ENCODE measurements around the gene TAOK2.

TAOK2 gene

DNA sequence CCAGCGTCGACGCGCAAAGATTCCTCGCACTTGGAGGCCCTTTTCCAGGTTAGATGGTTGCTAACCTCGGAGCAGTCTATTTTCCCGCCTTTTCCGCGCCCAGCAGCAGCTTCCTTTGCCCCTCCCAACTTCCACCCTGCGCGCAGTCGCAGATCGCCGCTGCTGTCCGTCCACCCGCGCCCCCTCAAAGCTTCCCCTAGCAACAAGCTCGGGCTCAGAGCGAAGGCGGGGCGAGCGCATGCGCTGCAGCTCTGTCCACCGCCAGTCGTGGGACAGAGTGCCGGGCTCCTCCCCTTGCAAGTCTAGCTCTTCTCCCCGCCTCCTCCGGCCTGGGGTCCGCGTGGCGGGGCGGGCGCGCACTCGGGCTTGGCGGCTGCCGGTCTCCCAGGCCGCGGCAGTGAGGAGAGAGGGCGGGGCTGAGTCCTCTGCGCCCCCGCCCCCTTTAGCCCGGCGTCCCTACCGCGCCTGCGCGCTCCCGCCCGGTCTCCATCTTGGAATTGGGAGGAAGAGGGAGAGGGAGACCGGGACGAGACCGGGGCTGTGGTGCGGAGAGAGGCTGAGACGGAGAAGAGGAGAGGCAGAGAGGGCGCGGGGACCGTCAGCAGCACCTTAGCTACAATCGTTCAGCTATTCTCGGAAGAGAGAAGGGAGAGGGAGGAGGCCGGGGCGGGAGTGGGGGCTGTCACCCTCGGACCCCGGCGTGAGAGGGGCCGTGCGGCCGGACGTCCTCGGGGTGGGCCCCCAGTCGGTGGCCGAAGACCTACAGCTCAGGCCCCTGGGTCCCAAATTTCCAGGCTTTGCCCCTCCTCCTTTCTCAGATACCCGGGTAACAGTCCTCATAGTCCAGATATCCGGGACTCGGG, at the start of gene TAOK2:
Gene TAOK2 (plus strand): TSS at position 485 of the 863 bp plus-strand sequence. CDS start 3,905 bp downstream, outside the sequence.
- POLR2A ChIA-PET = interaction anchor here (0.5 to 5.4 kb wide), 36 partner anchors 9 to 677 kb away, joined by 3 to 58 read pairs (median 5); partner anchors contain the start of genes ASPHD1, HIRIP3, INO80E and KCTD13
- TF ChIP-seq SP3 (tag by site-specific recombination; IDR thresholded peaks at IDR 0.05) (peak; percentile 95), BCL11B (tag by site-specific recombination; IDR thresholded peaks at IDR 0.05; ENCODE audit: low read depth) (peak; percentile 64), ZBTB7A (tag by site-specific recombination; IDR thresholded peaks at IDR 0.05; ENCODE audit: low read depth) (peak; percentile 86; the same call in 1 of the 2 replicates), ZBTB6 (tag by site-specific recombination; IDR thresholded peaks at IDR 0.05) (no peak), ZNF335 (tag by site-specific recombination; conservative IDR thresholded peaks at IDR 0.05) (peak; percentile 92), ZSCAN23 (tag by site-specific recombination; IDR thresholded peaks at IDR 0.05) (0 out of 2 replicates have a peak, but pooled peaks have one; percentile 50), ZNF48 (tag by site-specific recombination; IDR thresholded peaks at IDR 0.05) (no peak), KLF7 (tag by site-specific recombination; IDR thresholded peaks at IDR 0.05; ENCODE audit: borderline replicate concordance) (peak; percentile 13; the same call in 1 of the 2 replicates), ZNF561 (tag by site-specific recombination; IDR thresholded peaks at IDR 0.05; ENCODE audit: borderline replicate concordance) (peak; percentile 59), ZBTB11 (tag by site-specific recombination; conservative IDR thresholded peaks at IDR 0.05; ENCODE audit: low read depth) (no peak; the same call in 1 of the 2 replicates), ZNF501 (tag by site-specific recombination; IDR thresholded peaks at IDR 0.05) (peak; percentile 68; the same call in 1 of the 2 replicates), ZNF366 (tag by site-specific recombination; conservative IDR thresholded peaks at IDR 0.05) (0 out of 2 replicates have a peak, but pooled peaks have one; percentile 40), PATZ1 (tag by site-specific recombination; IDR thresholded peaks at IDR 0.05) (peak; percentile 98), GLIS2 (tag by site-specific recombination; IDR thresholded peaks at IDR 0.05) (peak; percentile 88), ZFP41 (tag by site-specific recombination; IDR thresholded peaks at IDR 0.05; ENCODE audit: borderline replicate concordance) (no peak), ZNF529 (tag by site-specific recombination; IDR thresholded peaks at IDR 0.05; ENCODE audit: insufficient replicate concordance) (no peak), EGR2 (tag by site-specific recombination; IDR thresholded peaks at IDR 0.05; ENCODE audit: low read depth) (peak; percentile 69), ZBTB8A (tag by site-specific recombination; IDR thresholded peaks at IDR 0.05) (peak; percentile 72), REPIN1 (tag by site-specific recombination; IDR thresholded peaks at IDR 0.05; ENCODE audit: low read depth) (0 out of 2 replicates have a peak, but pooled peaks have one; percentile 86), ZNF2 (tag by site-specific recombination; IDR thresholded peaks at IDR 0.05) (peak; percentile 77), ZNF660 (tag by site-specific recombination; IDR thresholded peaks at IDR 0.05) (no peak; the same call in 1 of the 2 replicates)
- TF ChIP-seq, protein P1, sequence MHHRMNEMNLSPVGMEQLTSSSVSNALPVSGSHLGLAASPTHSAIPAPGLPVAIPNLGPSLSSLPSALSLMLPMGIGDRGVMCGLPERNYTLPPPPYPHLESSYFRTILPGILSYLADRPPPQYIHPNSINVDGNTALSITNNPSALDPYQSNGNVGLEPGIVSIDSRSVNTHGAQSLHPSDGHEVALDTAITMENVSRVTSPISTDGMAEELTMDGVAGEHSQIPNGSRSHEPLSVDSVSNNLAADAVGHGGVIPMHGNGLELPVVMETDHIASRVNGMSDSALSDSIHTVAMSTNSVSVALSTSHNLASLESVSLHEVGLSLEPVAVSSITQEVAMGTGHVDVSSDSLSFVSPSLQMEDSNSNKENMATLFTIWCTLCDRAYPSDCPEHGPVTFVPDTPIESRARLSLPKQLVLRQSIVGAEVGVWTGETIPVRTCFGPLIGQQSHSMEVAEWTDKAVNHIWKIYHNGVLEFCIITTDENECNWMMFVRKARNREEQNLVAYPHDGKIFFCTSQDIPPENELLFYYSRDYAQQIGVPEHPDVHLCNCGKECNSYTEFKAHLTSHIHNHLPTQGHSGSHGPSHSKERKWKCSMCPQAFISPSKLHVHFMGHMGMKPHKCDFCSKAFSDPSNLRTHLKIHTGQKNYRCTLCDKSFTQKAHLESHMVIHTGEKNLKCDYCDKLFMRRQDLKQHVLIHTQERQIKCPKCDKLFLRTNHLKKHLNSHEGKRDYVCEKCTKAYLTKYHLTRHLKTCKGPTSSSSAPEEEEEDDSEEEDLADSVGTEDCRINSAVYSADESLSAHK (tag by site-specific recombination; IDR thresholded peaks at IDR 0.05) = no peak
- TF ChIP-seq, protein P2, sequence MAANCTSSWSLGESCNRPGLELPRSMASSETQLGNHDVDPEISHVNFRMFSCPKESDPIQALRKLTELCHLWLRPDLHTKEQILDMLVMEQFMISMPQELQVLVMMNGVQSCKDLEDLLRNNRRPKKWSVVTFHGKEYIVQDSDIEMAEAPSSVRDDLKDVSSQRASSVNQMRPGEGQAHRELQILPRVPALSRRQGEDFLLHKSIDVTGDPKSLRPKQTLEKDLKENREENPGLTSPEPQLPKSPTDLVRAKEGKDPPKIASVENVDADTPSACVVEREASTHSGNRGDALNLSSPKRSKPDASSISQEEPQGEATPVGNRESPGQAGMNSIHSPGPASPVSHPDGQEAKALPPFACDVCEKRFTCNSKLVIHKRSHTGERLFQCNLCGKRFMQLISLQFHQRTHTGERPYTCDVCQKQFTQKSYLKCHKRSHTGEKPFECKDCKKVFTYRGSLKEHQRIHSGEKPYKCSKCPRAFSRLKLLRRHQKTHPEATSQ (tag by site-specific recombination; IDR thresholded peaks at IDR 0.05) = peak; percentile 99
- TF ChIP-seq, protein P3, sequence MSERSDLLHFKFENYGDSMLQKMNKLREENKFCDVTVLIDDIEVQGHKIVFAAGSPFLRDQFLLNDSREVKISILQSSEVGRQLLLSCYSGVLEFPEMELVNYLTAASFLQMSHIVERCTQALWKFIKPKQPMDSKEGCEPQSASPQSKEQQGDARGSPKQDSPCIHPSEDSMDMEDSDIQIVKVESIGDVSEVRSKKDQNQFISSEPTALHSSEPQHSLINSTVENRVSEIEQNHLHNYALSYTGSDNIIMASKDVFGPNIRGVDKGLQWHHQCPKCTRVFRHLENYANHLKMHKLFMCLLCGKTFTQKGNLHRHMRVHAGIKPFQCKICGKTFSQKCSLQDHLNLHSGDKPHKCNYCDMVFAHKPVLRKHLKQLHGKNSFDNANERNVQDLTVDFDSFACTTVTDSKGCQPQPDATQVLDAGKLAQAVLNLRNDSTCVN (tag by site-specific recombination; optimal IDR thresholded peaks at IDR 0.05) = peak; percentile 99

More for the DNA sequence above, at the start of gene TAOK2:
- Histone ChIP-seq H3K9me3 (ENCODE audit: control insufficient read depth, insufficient read depth, low read depth, low read length) (no peaks in the 10 kb centered on the region), H3K4me1 (ENCODE audit: control insufficient read depth, insufficient read depth, low read length) (peaks cover 8% of the 10 kb centered on the region), H3K4me3 (ENCODE audit: low read depth, low read length) (peak within 1 kb of the TSS; percentile 72), H3K36me3 (ENCODE audit: control insufficient read depth in 2 of 2, insufficient read depth in 1 of 2, low read length in 2 of 2) (peaks cover 0 to 57% of the 10 kb centered on the region in 2 experiments; a peak in 2 of 3 replicates), H3K27ac (ENCODE audit: extremely low read depth, low read depth, low read length) (peak within 1 kb of the TSS; percentile 76)
- CTCF ChIA-PET = interaction anchor here (0.6 to 3.2 kb wide), 10 partner anchors 11 to 163 kb away, joined by 3 to 13 read pairs (median 4); partner anchors contain the start of genes KCTD13 and TMEM219

All from HEK293 (cell line).